ENCODE data around the gene DOCK9.

The DOCK9 gene

GRCh38 chr13:98976941-98977340 lies 923 bp downstream of the DOCK9 start:
- no peak for DNase-seq (ENCODE audit: low read depth in 2 of 2)

- DNase-seq (ENCODE audit: low read depth in 2 of 2) = peak; percentile 55 to 56
These were observed 1.5 kb downstream of the DOCK9 start for GRCh38 chr13:98976338-98976737.

- no peak for DNase-seq (ENCODE audit: low read depth in 2 of 2)
These were observed 2.0 kb downstream of the DOCK9 start for GRCh38 chr13:98975822-98976261.

GRCh38 chr13:98974053-98974452 lies 3.8 kb downstream of the DOCK9 start:
- no peak for DNase-seq (ENCODE audit: low read depth in 2 of 2)

- DNase-seq (ENCODE audit: low read depth in 2 of 2) = peak; percentile 40 to 42
These were observed 5.2 kb downstream of the DOCK9 start for GRCh38 chr13:98972627-98973026.

GRCh38 chr13:98972059-98972458 lies 5.8 kb downstream of the DOCK9 start:
- DNase-seq (ENCODE audit: low read depth in 2 of 2) = no peak

GRCh38 chr13:98970330-98970729 lies 7.5 kb downstream of the DOCK9 start:
- DNase-seq (ENCODE audit: low read depth in 2 of 2) = no peak

- no peak for DNase-seq (ENCODE audit: low read depth in 2 of 2)
These were observed 10.4 kb downstream of the DOCK9 start for GRCh38 chr13:98967491-98967890.

- DNase-seq (ENCODE audit: low read depth in 2 of 2) = no peak
These were observed 11.8 kb downstream of the DOCK9 start for GRCh38 chr13:98966019-98966418.

- DNase-seq (ENCODE audit: low read depth in 2 of 2) = no peak
These were observed 12.5 kb downstream of the DOCK9 start for GRCh38 chr13:98965325-98965724.

- no peak for DNase-seq (ENCODE audit: low read depth in 2 of 2)
These were observed 13.9 kb downstream of the DOCK9 start for GRCh38 chr13:98963917-98964316.

- no peak for DNase-seq (ENCODE audit: low read depth in 2 of 2)
These were observed 14.8 kb downstream of the DOCK9 start for GRCh38 chr13:98962901-98963590.

GRCh38 chr13:98961503-98962105 lies 16.3 kb downstream of the DOCK9 start:
- no peak for DNase-seq (ENCODE audit: low read depth in 2 of 2)

GRCh38 chr13:98960606-98961502 lies 17.0 kb downstream of the DOCK9 start:
- no peak for DNase-seq (ENCODE audit: low read depth in 2 of 2)

- no peak for DNase-seq (ENCODE audit: low read depth in 2 of 2)
These were observed 17.9 kb downstream of the DOCK9 start for GRCh38 chr13:98959786-98960605.

- DNase-seq (ENCODE audit: low read depth in 2 of 2) = no peak
These were observed 18.6 kb downstream of the DOCK9 start for GRCh38 chr13:98959291-98959690.

- DNase-seq (ENCODE audit: low read depth in 2 of 2) = no peak
These were observed 19.4 kb downstream of the DOCK9 start for GRCh38 chr13:98958443-98958794.

- DNase-seq (ENCODE audit: low read depth in 2 of 2) = no peak
These were observed 20.0 kb downstream of the DOCK9 start for GRCh38 chr13:98957731-98958442.

- DNase-seq (ENCODE audit: low read depth in 2 of 2) = no peak
These were observed 22.5 kb downstream of the DOCK9 start for GRCh38 chr13:98955336-98955735.

GRCh38 chr13:98954313-98954712 lies 23.6 kb downstream of the DOCK9 start:
- no peak for DNase-seq (ENCODE audit: low read depth in 2 of 2)

GRCh38 chr13:98951266-98951665 lies 26.6 kb downstream of the DOCK9 start:
- DNase-seq (ENCODE audit: low read depth in 2 of 2) = no peak
